PC-9 (cell line): ENCODE data around the gene PSG4. TPM values are rescaled to one million over a fixed set of nuclear protein-coding genes. Genes with fewer than 3 reads are reported as not detected.
"Not testable (repeated sequence)": the region's sequence is repeated elsewhere in the genome, so short reads cannot be mapped to it uniquely, and the experiment has no call there.

Experiments used
- BruUV-seq: library from RNA; stranded (reverse); fragments of 400-500 nt; replicated peaks from 2 replicates; lab custom pipeline; 2021; lab: Mats Ljungman, UMichigan
- CTCF ChIA-PET: fragments of 300-600 bp; sonication (Branson Sonifier 250); formaldehyde crosslinking; loops from one replicate; lab custom pipeline; 2022; ENCODE audit warnings: antibody characterized with exemption; lab: Charles Lee
- POLR2A ChIA-PET: fragments of 300-600 bp; sonication (Branson Sonifier 250); formaldehyde crosslinking; loops from one replicate; lab custom pipeline; 2022; ENCODE audit warnings: antibody characterized with exemption; ENCODE audit not compliant: unreplicated experiment; lab: Charles Lee
- DNase-seq, 2 experiments: peaks; one replicate each; pipeline versions ENCODE4 v3.0.0 to v3.0.0-alpha.2; 2015 to 2022; ENCODE audit warnings: mixed read lengths in 1 of 2
- H2AFZ ChIP-seq: fragments of 200-600 bp; sonication (generic); 2 replicates; pipeline ENCODE4 v1.8.1; 2017; ENCODE audit warnings: antibody characterized with exemption
- H3F3A ChIP-seq: fragments of 200-600 bp; sonication (generic); 2 replicates; pipeline ENCODE4 v1.8.1; 2017; ENCODE audit warnings: antibody characterized with exemption, mild to moderate bottlenecking, low read depth; ENCODE audit not compliant: insufficient read depth
- H3K27ac ChIP-seq: fragments of 200-600 bp; sonication (generic); 2 replicates; pipeline ENCODE4 v1.6.1; 2016; ENCODE audit warnings: mixed run types
- H3K27me3 ChIP-seq: fragments of 200-600 bp; sonication (generic); 2 replicates; pipeline ENCODE4 v1.6.1; 2016; ENCODE audit warnings: low read depth, mixed run types; ENCODE audit not compliant: insufficient read depth
- H3K36me3 ChIP-seq: fragments of 200-600 bp; sonication (generic); 2 replicates; pipeline ENCODE4 v1.6.1; 2016; ENCODE audit warnings: low read depth, mixed run types
- H3K4me1 ChIP-seq: fragments of 200-600 bp; sonication (generic); replicated peaks from 2 replicates; pipeline ENCODE4 v1.6.1; 2016; ENCODE audit warnings: mixed run types; ENCODE audit not compliant: insufficient read depth
- H3K4me2 ChIP-seq: fragments of 200-600 bp; sonication (generic); 2 replicates; pipeline ENCODE4 v1.6.1; 2017; ENCODE audit warnings: mixed run types
- H3K4me3 ChIP-seq: fragments of 200-600 bp; sonication (generic); 2 replicates; pipeline ENCODE4 v1.6.1; 2016; ENCODE audit warnings: mixed run types
- H3K79me2 ChIP-seq: fragments of 200-600 bp; sonication (generic); 2 replicates; pipeline ENCODE4 v1.6.1; 2017; ENCODE audit warnings: low read depth, mixed run types
- H3K9me2 ChIP-seq: fragments of 200-600 bp; sonication (generic); 2 replicates; pipeline ENCODE4 v1.8.1; 2017; ENCODE audit warnings: mild to moderate bottlenecking; ENCODE audit not compliant: insufficient read depth
- H3K9me3 ChIP-seq: fragments of 200-600 bp; sonication (generic); 2 replicates; pipeline ENCODE4 v1.8.1; 2016; ENCODE audit warnings: low read depth; ENCODE audit not compliant: insufficient read depth
- H4K20me1 ChIP-seq: fragments of 200-600 bp; sonication (generic); 2 replicates; pipeline ENCODE4 v1.8.1; 2017; ENCODE audit not compliant: insufficient read depth
- CTCF ChIP-seq: fragments of 200-600 bp; sonication (generic); conservative IDR thresholded peaks from 2 replicates; pipeline ENCODE4 v1.6.1; 2017; ENCODE audit warnings: mixed run types, antibody characterized with exemption, mild to moderate bottlenecking, moderate library complexity
- EZH2 ChIP-seq: fragments of 200-600 bp; sonication (generic); IDR thresholded peaks from 2 replicates; pipeline ENCODE4 v1.8.0; 2017; ENCODE audit warnings: antibody characterized with exemption, low read depth
- intact Hi-C: fragments of 100-400 bp; cut with micrococcal nuclease; formaldehyde crosslinking; loops from one replicate; pipeline ENCODE4 v1.10.0; 2022; ENCODE audit not compliant: unreplicated experiment
- total RNA-seq: library from RNA; stranded (reverse); gene quantifications from 2 replicates; pipeline ENCODE4 v1.2.3, GENCODE V29; 2021

Gene PSG4
- total RNA-seq, 1 experiment from 2014 or later, result 0.24 TPM

GRCh38 chr19:43207991-43208390, 2.6 kb upstream of the PSG4 start:
- H3K79me2 ChIP-seq, result no peaks in the 10 kb centered on the region
- H3K4me3 ChIP-seq, result no peak overlapping the region
- BruUV-seq, result no TSS peak
- H3K9me2 ChIP-seq, result no peaks in the 10 kb centered on the region
- H3K27ac ChIP-seq, result no peak overlapping the region
- H3K4me1 ChIP-seq, result no peaks in the 10 kb centered on the region
- no peaks in the 10 kb centered on the region for H3K27me3 ChIP-seq
- no peaks in the 10 kb centered on the region for H3K9me3 ChIP-seq
- H2AFZ ChIP-seq, result no peak overlapping the region
- H3K4me2 ChIP-seq, result no peak overlapping the region
- ChIA-PET POLR2A (no interaction called here), CTCF (no interaction called here)
- intact Hi-C loops, result no loop called here
- no peak for DNase-seq
- TF ChIP-seq EZH2 (no peak), CTCF (no peak)
- H4K20me1 ChIP-seq, result no peaks in the 10 kb centered on the region
- H3F3A ChIP-seq, result no peaks in the 10 kb centered on the region
- H3K36me3 ChIP-seq, result no peaks in the 10 kb centered on the region

DNA sequence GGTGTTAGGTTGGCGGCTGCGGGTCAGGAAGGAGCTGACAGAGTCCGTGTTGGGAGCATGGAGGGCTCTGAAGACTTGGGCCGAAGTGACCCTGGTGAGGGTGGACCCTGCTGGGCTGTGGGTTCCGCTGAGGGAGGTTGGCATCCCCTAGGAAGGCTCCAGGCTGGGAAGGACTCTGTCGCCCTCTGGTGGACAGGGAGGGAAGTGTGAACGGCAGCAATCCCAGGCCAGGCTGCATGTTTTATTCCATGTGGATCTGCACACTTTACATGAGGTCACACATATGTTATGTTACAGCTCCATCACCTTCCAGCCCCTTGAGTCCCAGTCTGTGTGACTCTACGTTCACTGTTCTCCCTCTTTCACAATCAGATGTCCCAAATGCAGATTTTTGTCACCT, 1.7 kb upstream of the PSG4 start:
- POLR2A ChIA-PET, H4K20me1 ChIP-seq, DNase-seq, H2AFZ ChIP-seq, H3K79me2 ChIP-seq, H3K27me3 ChIP-seq, H3K36me3 ChIP-seq, CTCF ChIA-PET, H3K4me3 ChIP-seq, H3K9me3 ChIP-seq, intact Hi-C loops, H3F3A ChIP-seq, H3K9me2 ChIP-seq, H3K27ac ChIP-seq, BruUV-seq, H3K4me1 ChIP-seq, H3K4me2 ChIP-seq: not testable (repeated sequence)
- 0 out of 2 replicates have a peak, but pooled peaks have one; percentile 17 for TF ChIP-seq CTCF

- H2AFZ ChIP-seq, H3K79me2 ChIP-seq, BruUV-seq, H3F3A ChIP-seq, H3K27me3 ChIP-seq, H3K4me3 ChIP-seq, H3K27ac ChIP-seq, H3K9me2 ChIP-seq, H3K36me3 ChIP-seq, intact Hi-C loops, H3K9me3 ChIP-seq, CTCF ChIA-PET, H3K4me1 ChIP-seq, POLR2A ChIA-PET, DNase-seq, H3K4me2 ChIP-seq, H4K20me1 ChIP-seq: not testable (repeated sequence)
Observed at GRCh38 chr19:43203611-43204010, 1.8 kb downstream of the PSG4 start.

- Histone ChIP-seq H3K27ac (peak overlapping the region; percentile 72), H3K4me2 (peak overlapping the region; percentile 42; the same call in 1 of the 2 replicates)
- H2AFZ ChIP-seq, H3K4me1 ChIP-seq, POLR2A ChIA-PET, CTCF ChIA-PET, BruUV-seq, H3K9me3 ChIP-seq, H3K36me3 ChIP-seq, H3K79me2 ChIP-seq, H3F3A ChIP-seq, H4K20me1 ChIP-seq, H3K27me3 ChIP-seq, H3K9me2 ChIP-seq, intact Hi-C loops, H3K4me3 ChIP-seq, DNase-seq: not testable (repeated sequence)
Observed at GRCh38 chr19:43201891-43202290, 3.5 kb downstream of the PSG4 start.

- DNase-seq, H2AFZ ChIP-seq, CTCF ChIA-PET, H3K79me2 ChIP-seq, POLR2A ChIA-PET, H3K27me3 ChIP-seq, intact Hi-C loops, H3F3A ChIP-seq, H3K9me3 ChIP-seq, H3K36me3 ChIP-seq, H3K4me3 ChIP-seq, BruUV-seq, H3K9me2 ChIP-seq, H4K20me1 ChIP-seq, H3K4me1 ChIP-seq: not testable (repeated sequence)
- Histone ChIP-seq H3K4me2 (peak overlapping the region; percentile 42; the same call in 1 of the 2 replicates), H3K27ac (peak overlapping the region; percentile 72)
Observed at GRCh38 chr19:43201337-43201801, 4.1 kb downstream of the PSG4 start.
